AG09309 (cell line): ENCODE measurements around the gene AKIRIN1.
A peak's percentile ranks its signal among the peaks of the same experiment; 100 is the strongest.

Source experiments
- DNase-seq: peaks from one replicate; pipeline ENCODE4 v3.0.0-alpha.2; 2010; ENCODE audit warnings: low read depth
- H3K4me3 ChIP-seq: 2 replicates; pipeline ENCODE4 v1.5.1; 2011; ENCODE audit warnings: mild to moderate bottlenecking, low read depth, low read length, moderate library complexity; ENCODE audit not compliant: control insufficient read depth
- TF ChIP-seq, protein P1 (sequence below): IDR thresholded peaks from 2 replicates; pipeline ENCODE4 v1.5.1; 2011; ENCODE audit warnings: mild to moderate bottlenecking, low read depth, low read length, inconsistent platforms; ENCODE audit not compliant: insufficient read depth, control insufficient read depth; ENCODE audit errors: missing control alignments

Gene AKIRIN1

DNA sequence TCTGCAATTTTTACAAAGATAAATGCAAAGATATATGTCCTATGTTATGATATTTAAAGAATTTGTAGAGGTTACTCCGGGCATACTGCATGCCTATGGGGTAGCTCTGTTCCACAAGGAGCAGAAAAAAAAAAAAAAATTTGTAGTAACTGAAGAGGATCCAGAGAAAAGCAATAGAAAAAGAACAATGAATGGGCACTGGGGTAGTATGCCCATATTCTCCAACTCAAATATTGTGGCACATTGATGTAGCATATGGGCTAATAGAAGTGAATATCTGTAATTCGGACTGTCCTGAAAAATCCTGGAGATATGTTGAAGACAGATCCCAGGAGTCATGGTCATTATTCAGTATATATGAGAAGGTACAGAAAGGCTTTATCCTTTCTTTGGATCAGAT is 1.1 kb upstream of the AKIRIN1 start:
- TF ChIP-seq, protein P1, sequence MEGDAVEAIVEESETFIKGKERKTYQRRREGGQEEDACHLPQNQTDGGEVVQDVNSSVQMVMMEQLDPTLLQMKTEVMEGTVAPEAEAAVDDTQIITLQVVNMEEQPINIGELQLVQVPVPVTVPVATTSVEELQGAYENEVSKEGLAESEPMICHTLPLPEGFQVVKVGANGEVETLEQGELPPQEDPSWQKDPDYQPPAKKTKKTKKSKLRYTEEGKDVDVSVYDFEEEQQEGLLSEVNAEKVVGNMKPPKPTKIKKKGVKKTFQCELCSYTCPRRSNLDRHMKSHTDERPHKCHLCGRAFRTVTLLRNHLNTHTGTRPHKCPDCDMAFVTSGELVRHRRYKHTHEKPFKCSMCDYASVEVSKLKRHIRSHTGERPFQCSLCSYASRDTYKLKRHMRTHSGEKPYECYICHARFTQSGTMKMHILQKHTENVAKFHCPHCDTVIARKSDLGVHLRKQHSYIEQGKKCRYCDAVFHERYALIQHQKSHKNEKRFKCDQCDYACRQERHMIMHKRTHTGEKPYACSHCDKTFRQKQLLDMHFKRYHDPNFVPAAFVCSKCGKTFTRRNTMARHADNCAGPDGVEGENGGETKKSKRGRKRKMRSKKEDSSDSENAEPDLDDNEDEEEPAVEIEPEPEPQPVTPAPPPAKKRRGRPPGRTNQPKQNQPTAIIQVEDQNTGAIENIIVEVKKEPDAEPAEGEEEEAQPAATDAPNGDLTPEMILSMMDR, result no peak
- no peak overlapping the region for H3K4me3 ChIP-seq
- DNase-seq, result no peak

DNA sequence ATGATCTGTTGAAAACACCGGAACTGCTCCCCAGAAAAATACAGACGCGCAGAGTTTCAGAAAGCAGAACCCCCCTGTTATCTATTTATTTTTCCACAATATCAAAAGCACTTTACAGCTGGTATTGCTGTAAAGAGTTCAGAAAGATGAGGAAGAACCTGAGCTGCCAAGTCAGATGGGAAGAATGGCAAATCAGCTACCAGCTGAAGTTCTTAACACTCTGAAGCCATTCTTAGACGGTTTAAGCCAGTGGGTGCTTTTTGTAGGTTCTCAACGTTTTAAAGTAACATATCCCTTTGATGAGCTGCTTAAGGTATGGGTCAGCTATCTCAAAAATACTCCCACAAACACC is 714 bp upstream of the AKIRIN1 start:
- TF ChIP-seq, protein P1, result no peak
- no peak for DNase-seq
- H3K4me3 ChIP-seq, result peak overlapping the region; percentile 75

DNA sequence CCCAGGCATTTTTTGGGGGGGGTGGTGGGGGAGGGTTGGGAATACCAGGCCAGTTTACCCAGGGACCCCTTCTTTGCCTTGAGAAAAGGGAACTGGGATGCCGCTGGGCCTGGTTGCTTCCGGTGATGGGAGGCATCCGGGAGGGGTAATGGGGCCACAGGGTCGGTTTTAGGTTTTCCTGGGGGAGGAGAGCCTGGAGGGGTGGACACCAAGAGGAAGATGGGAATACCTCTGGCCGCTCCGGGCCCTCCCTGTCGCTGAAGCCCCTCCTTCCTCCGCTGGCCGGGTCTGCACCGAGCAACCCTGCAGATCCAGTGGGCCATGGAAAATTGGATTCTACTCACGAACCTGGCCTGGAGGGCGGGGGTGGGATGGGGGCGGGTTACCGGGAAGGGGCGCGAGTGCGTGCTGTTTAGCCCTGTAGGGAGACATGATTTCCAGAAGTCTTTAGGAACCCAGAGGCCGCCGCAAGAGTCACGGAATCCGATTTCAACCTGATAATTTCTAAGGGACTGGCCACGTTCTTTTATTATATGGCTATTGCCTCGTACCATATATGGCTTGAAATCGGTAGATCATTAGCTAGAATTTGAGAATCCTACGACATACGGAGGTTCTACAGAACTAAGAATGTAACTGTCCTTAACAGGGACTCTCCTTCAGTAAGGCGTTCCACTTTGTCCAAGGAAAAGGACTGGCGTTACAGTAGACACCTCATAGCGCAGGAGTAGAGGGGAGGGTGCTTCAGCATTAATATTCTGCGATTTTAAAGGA is 749 bp downstream of the AKIRIN1 start:
- DNase-seq, result no peak
- TF ChIP-seq, protein P1, result no peak
- H3K4me3 ChIP-seq, result peak overlapping the region; percentile 99

DNA sequence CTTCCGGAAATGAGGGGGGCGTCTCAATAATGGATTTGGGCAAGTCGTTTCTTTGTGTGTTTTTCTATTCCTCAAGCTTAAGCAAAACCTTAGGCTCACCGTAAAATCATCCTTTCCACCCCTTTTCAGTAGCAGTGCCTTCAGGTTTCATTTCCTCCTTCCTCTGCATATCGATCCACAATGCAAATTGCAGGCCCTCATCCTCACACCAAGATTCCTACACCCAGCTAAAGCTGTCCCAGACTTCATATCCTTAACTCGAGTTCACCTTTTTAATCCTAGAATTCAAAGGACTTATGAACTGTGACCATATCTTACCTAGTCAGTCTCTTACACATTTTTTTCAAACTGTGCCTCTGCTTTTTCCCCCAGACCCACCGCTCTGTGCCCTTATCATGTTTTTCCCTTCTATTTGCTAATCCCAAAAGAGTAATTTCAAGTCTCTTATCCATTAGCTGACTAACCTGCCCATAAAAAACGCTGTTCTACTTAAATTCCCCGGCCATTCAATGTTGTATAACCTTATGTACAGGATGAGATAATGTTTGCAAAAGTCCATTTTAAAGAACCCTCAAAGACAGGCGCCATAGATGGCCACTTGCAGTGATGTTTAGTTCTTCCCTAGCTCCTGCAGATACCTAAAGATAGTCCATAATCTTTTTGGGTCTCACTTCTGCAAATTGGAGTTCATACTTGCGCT is 1.5 kb downstream of the AKIRIN1 start:
- TF ChIP-seq, protein P1, result no peak
- peak overlapping the region; percentile 99 for H3K4me3 ChIP-seq
- DNase-seq, result no peak

DNA sequence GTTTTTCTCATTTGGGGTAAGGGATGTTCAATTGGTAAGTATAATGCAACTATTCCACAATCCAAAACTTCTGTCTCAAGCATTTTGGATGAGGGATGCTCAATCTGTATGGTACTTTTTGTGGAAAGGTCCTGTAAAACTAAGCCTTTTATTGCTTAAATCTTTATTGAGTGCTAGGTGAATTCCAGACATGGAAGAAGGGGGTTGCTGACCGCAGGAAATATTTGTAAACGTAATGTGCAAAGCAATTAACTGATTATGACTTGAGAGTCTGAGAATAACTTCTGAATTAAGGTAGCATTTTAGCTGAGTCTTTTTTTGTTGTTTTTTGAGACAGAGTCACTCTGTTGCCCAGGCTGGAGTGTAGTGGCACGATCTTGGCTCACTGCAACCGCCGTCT is 3.1 kb downstream of the AKIRIN1 start:
- TF ChIP-seq, protein P1, result no peak
- H3K4me3 ChIP-seq, result no peak overlapping the region
- DNase-seq, result no peak

DNA sequence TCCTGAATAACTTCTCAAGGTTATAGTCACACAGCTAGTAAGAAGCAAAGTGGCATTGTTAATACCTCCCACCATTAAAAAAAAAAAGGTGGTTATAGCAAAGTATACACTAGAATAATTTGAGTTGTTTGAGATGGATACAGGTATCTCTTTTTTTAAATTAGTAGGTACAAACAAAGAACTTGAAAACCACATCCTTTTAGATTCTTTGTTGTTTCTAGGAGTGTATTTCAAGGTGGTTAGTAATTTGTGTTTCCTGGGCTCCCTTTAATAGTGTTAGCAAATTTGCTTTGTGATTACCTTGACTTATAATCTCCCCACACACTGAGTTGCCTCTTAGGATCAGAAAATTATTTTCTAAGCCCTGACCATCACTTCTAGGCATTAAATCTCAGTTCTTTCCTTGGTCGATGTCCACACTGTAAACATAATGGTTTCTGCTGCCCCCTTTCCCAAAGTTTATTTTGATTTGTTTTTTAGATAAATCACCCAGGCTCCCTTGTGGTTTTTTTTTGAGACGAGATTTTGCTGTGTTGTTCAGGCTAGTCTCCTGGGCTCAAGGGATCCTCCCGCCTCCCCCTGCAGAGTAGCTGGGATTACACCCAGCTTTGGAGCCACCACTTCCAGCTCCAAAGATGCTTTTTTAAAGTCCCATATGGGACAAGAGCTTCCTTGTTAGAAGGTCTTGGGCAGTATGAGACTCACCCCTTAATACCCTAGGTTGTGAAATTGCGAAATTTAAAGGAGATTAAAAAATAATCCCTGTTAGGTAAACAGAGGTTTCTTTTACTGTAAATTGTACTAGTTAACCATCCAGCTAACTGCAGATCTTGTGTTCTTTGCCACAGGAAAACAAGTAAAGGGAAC is 6.2 kb downstream of the AKIRIN1 start:
- no peak overlapping the region for H3K4me3 ChIP-seq
- TF ChIP-seq, protein P1, result no peak
- DNase-seq, result no peak
